Kidney (tissue), 14 donors: ENCODE data around the gene FANCD2. TPM values are rescaled to one million over a fixed set of nuclear protein-coding genes. Genes with fewer than 3 reads are reported as not detected.

Experiments used
- DNase-seq, 5 donors: peaks; one replicate each; pipeline ENCODE4 v3.0.0-alpha.2; 2013 to 2020
- FAIRE-seq: peaks from 2 replicates; lab custom pipeline; 2012; peaks lifted over from hg19 to GRCh38; lab: Jason Lieb, UNC
- H3K27ac ChIP-seq, 2 donors: one replicate each; pipeline ENCODE4 v1.7.0; 2013; ENCODE audit warnings: low read depth in 2 of 2, low read length in 2 of 2, inconsistent platforms in 1 of 2
- H3K27me3 ChIP-seq: one replicate; pipeline ENCODE4 v1.7.1; 2013; ENCODE audit warnings: low read length, inconsistent platforms; ENCODE audit not compliant: control insufficient read depth, insufficient read depth
- H3K36me3 ChIP-seq, 3 donors: one replicate each; pipeline versions ENCODE4 v1.7.0 to v1.7.1; 2013; ENCODE audit warnings: low read length in 3 of 3, control low read depth in 1 of 3, inconsistent platforms in 1 of 3; ENCODE audit not compliant: insufficient read depth in 3 of 3, control insufficient read depth in 2 of 3
- H3K4me1 ChIP-seq, 3 donors: one replicate each; pipeline versions ENCODE4 v1.7.0 to v1.7.1; 2013; ENCODE audit warnings: low read length in 3 of 3, inconsistent platforms in 1 of 3, low read depth in 1 of 3; ENCODE audit not compliant: control insufficient read depth in 2 of 3, insufficient read depth in 2 of 3
- H3K4me3 ChIP-seq, 3 donors: one replicate each; pipeline versions ENCODE4 v1.7.0 to v1.8.1; 2013; ENCODE audit warnings: low read length in 3 of 3, control low read depth in 1 of 3, inconsistent platforms in 1 of 3
- H3K9ac ChIP-seq, 3 donors: one replicate each; pipeline versions ENCODE4 v1.7.0 to v1.7.1; 2013; ENCODE audit warnings: low read length in 3 of 3, control low read depth in 1 of 3, inconsistent platforms in 1 of 3
- H3K9me3 ChIP-seq, 3 donors: one replicate each; pipeline versions ENCODE4 v1.7.0 to v1.7.1; 2013; ENCODE audit warnings: low read length in 3 of 3, control low read depth in 1 of 3, inconsistent platforms in 1 of 3; ENCODE audit not compliant: control insufficient read depth in 2 of 3, insufficient read depth in 1 of 3
- CTCF ChIP-seq: IDR thresholded peaks from 3 replicates; pipeline ENCODE4 v1.5.1; 2012; ENCODE audit warnings: mild to moderate bottlenecking, moderate library complexity, borderline replicate concordance; ENCODE audit not compliant: insufficient read depth; ENCODE audit errors: extremely low read depth
- intact Hi-C: fragments of 100-400 bp; cut with DNase I; formaldehyde crosslinking; loops from one replicate; pipeline ENCODE4 v1.11.1; 2022
- polyA plus RNA-seq: library from polyadenylated mRNA; stranded (reverse); fragments of 350-450 nt; fragmentation: Illumina TruSeq; extraction: RNeasy Lipid Tissue Mini Kit (QIAGEN cat#74804); gene quantifications from one replicate; pipeline ENCODE4 v1.2.3, GENCODE V29; 2014; ENCODE audit warnings: low read depth, low replicate concordance; ENCODE audit not compliant: insufficient read depth
- total RNA-seq: library from RNA; stranded (reverse); fragmentation: NEBNext Ultra II Directional; extraction: Animal tissue kit (Norgen Biotek cat#: 25700); gene quantifications from one replicate; pipeline ENCODE4 v1.2.1, GENCODE V29; 2021
- donor health status: control.
- donor health status: control.
- donor health status: control.
- donor health status: control.
- donor health status: control.
- donor health status: DM: yes; HTN: yes; CAD: no.
- donor health status: Normal renal cell carcinoma (clear cell type).

FANCD2 gene
- total and polyA plus RNA-seq, 2 donors from 2014 or later = 0.86 to 4.8 TPM

DNA sequence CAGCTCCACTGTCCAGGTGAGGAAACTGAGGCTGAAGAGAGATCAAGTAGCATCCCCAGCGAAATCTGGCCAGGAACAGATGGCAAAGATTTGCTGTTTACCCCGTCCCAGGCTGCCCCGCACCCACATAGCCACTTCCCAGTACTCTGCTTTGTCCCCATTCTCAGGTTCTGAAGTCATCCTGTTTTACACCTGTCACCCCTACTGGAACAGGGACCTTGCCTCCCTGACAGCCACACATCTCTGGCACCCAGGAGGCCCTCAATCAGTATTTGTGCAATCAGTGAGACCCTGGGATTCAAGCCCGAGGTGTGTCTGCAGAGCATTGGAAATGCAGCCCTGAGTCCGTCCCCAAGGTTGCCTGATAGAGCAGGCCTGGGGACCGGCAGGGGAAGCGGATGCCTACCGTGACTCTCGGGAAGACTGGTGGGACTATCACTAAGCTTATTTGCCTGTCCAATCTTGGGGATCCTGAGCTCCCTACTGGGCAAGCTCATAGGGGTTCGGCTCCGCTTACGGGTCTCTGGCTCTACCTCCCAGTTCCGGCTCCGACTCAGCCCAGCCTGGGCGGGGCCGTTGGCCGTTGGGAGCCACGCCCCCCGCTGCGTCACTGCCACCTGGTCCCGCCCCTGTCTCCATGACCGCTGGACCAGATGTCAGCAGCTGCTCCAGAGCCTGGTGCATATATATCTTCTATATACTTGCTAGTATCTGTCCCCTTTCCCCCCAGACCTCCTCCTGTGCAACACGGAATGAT lies 17.5 kb upstream of the FANCD2 start:
- peaks cover 0 to 5% (median 5%) of the 10 kb centered on the region in 3 donors for H3K4me1 ChIP-seq
- intact Hi-C loops = no loop called here
- FAIRE-seq = no peak
- no peaks in the 10 kb centered on the region for H3K36me3 ChIP-seq
- DNase-seq = peak; percentile 86 to 94 (median 90)
- H3K27ac ChIP-seq = no peak overlapping the region
- H3K4me3 ChIP-seq = peak overlapping the region; percentile 16 to 73 (median 66)
- H3K27me3 ChIP-seq = no peaks in the 10 kb centered on the region
- no peak for TF ChIP-seq CTCF
- peak overlapping the region in 2 of 3 donors; percentile 44 to 58 for H3K9ac ChIP-seq
- no peaks in the 10 kb centered on the region for H3K9me3 ChIP-seq

DNA sequence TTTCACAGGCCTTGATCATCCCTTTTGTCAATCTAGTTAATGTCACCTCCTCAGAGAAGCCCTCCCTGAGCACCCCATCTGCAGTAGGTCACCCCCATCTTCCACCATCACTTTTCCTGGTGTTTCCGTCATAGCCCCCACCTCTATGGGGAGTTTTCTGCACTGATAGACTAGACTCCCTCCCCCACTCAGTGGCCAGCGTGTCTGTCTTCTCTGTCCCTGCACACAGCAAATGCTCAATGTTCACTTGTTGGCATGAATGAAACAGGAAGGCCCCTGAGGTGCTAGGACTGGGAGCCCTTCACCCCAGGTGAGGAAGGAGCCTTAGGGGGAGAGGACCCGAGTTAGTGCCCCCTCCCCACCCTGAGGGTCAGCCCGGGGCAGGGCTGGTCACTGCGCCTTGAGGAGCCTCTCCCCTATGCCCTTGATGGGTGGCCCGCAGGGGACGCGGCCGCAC lies 15.8 kb upstream of the FANCD2 start:
- FAIRE-seq (no peak), DNase-seq (peak in 1 of 5 donors; percentile 12)
- intact Hi-C loops = no loop called here
- TF ChIP-seq CTCF = no peak
- H3K27me3 ChIP-seq = no peaks in the 10 kb centered on the region
- peak overlapping the region; percentile 60 to 79 (median 60) for H3K4me3 ChIP-seq
- no peak overlapping the region for H3K27ac ChIP-seq
- no peaks in the 10 kb centered on the region for H3K9me3 ChIP-seq
- peaks cover 0 to 7% (median 5%) of the 10 kb centered on the region in 3 donors for H3K4me1 ChIP-seq
- no peaks in the 10 kb centered on the region for H3K36me3 ChIP-seq
- peak overlapping the region; percentile 18 to 53 (median 43) for H3K9ac ChIP-seq

- no peak for FAIRE-seq
Observed at GRCh38 chr3:10010878-10011465, 15.3 kb upstream of the FANCD2 start.

More at GRCh38 chr3:10010878-10011465, 15.3 kb upstream of the FANCD2 start:
- Histone ChIP-seq H3K9me3 (no peaks in the 10 kb centered on the region), H3K36me3 (no peaks in the 10 kb centered on the region), H3K4me3 (peak overlapping the region; percentile 60 to 79 (median 60)), H3K9ac (peak overlapping the region; percentile 18 to 53 (median 43)), H3K4me1 (peaks cover 0 to 7% (median 5%) of the 10 kb centered on the region in 3 donors), H3K27me3 (no peaks in the 10 kb centered on the region), H3K27ac (no peak overlapping the region)
- DNase-seq = peak; percentile 93 to 98 (median 97)
- intact Hi-C loops = no loop called here
- TF ChIP-seq CTCF = no peak
